K562 (cell line): ENCODE data around the gene DPP10.

ENCODE experiments used
- MAFF ChIP-seq: IDR thresholded peaks from 2 replicates; pipeline ENCODE4 v1.6.1; 2012; ENCODE audit warnings: low read length, improper control_type of control experiment
- POLR2AphosphoS5 ChIP-seq: IDR thresholded peaks from 2 replicates; pipeline ENCODE4 v1.6.1; 2011; ENCODE audit warnings: mild to moderate bottlenecking, low read depth, low read length, moderate library complexity; ENCODE audit not compliant: control insufficient read depth, insufficient read depth
- TBP ChIP-seq: optimal IDR thresholded peaks from 2 replicates; pipeline ENCODE3; 2011; ENCODE audit warnings: low read depth, low read length, improper control_type of control experiment
- TF ChIP-seq, protein P1 (sequence below): fragments of 250-450 bp; sonication (Bioruptor Pico); IDR thresholded peaks from 2 replicates; pipeline ENCODE4 v1.5.0; 2020; ENCODE audit warnings: mild to moderate bottlenecking, borderline replicate concordance
- TF ChIP-seq, protein P2 (sequence below): sonication (generic); formaldehyde crosslinking; IDR thresholded peaks from 2 replicates; pipeline ENCODE4 v1.8.0; 2022; ENCODE audit warnings: missing genetic modification reagents, mild to moderate bottlenecking, borderline replicate concordance

DNA sequence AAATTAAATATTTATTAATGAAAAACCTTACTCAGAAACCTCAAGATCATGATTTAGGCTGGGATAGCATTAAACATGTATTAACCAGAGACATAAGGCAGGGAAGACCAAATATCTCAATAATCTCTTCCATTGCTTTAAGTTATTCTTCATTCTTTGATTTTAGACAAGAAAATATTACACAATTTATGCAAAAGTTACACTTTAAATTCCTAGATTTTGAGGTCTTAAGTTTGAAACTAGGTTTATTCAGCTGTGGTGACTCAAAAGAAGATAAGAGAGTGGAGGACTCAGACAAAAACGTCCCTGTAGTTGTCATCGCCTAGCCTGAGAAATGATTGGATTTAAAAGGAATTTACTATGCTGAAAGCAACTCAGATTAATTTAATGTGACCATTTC lies 1110.3 kb downstream of the DPP10 start:
- TF ChIP-seq POLR2AphosphoS5 = no peak
- TF ChIP-seq, protein P1, sequence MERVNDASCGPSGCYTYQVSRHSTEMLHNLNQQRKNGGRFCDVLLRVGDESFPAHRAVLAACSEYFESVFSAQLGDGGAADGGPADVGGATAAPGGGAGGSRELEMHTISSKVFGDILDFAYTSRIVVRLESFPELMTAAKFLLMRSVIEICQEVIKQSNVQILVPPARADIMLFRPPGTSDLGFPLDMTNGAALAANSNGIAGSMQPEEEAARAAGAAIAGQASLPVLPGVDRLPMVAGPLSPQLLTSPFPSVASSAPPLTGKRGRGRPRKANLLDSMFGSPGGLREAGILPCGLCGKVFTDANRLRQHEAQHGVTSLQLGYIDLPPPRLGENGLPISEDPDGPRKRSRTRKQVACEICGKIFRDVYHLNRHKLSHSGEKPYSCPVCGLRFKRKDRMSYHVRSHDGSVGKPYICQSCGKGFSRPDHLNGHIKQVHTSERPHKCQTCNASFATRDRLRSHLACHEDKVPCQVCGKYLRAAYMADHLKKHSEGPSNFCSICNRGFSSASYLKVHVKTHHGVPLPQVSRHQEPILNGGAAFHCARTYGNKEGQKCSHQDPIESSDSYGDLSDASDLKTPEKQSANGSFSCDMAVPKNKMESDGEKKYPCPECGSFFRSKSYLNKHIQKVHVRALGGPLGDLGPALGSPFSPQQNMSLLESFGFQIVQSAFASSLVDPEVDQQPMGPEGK = no peak
- TF ChIP-seq, protein P2, sequence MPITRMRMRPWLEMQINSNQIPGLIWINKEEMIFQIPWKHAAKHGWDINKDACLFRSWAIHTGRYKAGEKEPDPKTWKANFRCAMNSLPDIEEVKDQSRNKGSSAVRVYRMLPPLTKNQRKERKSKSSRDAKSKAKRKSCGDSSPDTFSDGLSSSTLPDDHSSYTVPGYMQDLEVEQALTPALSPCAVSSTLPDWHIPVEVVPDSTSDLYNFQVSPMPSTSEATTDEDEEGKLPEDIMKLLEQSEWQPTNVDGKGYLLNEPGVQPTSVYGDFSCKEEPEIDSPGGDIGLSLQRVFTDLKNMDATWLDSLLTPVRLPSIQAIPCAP (CRISPR knock-in tag) = no peak
- no peak for TF ChIP-seq TBP
- no peak for TF ChIP-seq MAFF
